LNCaP clone FGC (cell line): ENCODE measurements around the gene FCSK.
A peak's percentile ranks its signal among the peaks of the same experiment; 100 is the strongest.

ENCODE experiments used
- DNase-seq: peaks from one replicate; pipeline ENCODE4 v3.0.0-alpha.2; 2011; ENCODE audit warnings: low read depth
- H3K4me3 ChIP-seq: 2 replicates; pipeline ENCODE4 v1.5.1; 2011; ENCODE audit warnings: mild to moderate bottlenecking, low read depth, low read length, control low read depth
- CTCF ChIP-seq: IDR thresholded peaks from 2 replicates; pipeline ENCODE4 v1.5.1; 2012; ENCODE audit warnings: mild to moderate bottlenecking; ENCODE audit not compliant: control insufficient read depth, insufficient read depth; ENCODE audit errors: extremely low read depth

FCSK gene

GRCh38 chr16:70453117-70453891, 1.1 kb upstream of the FCSK start:
- H3K4me3 ChIP-seq = peak overlapping the region; percentile 89
- no peak for TF ChIP-seq CTCF
- DNase-seq = no peak

GRCh38 chr16:70453892-70454221, 538 bp upstream of the FCSK start:
- peak; percentile 34 for DNase-seq
- H3K4me3 ChIP-seq = peak overlapping the region; percentile 89
- TF ChIP-seq CTCF = no peak

- no peak for TF ChIP-seq CTCF
- DNase-seq = no peak
- no peak overlapping the region; the same call in 1 of the 2 replicates for H3K4me3 ChIP-seq
Measured at GRCh38 chr16:70455910-70456309, 1.5 kb downstream of the FCSK start.

GRCh38 chr16:70457446-70458166, 3.2 kb downstream of the FCSK start:
- TF ChIP-seq CTCF = no peak
- H3K4me3 ChIP-seq = no peak overlapping the region
- no peak for DNase-seq

- no peak overlapping the region for H3K4me3 ChIP-seq
- no peak for DNase-seq
- TF ChIP-seq CTCF = no peak
Measured at GRCh38 chr16:70460737-70461261, 6.4 kb downstream of the FCSK start.

GRCh38 chr16:70463235-70463634, 8.8 kb downstream of the FCSK start:
- no peak for TF ChIP-seq CTCF
- no peak overlapping the region for H3K4me3 ChIP-seq
- no peak for DNase-seq
